NOMO-1 treated with DMSO at 0.1 percent for 48 hours (cell line): Measurements from ENCODE around the gene NECAB2.

Experiments
- DNase-seq: peaks from one replicate; lab custom pipeline; 2025; ENCODE audit not compliant: unreplicated experiment; lab: John Stamatoyannopoulos, UW

Gene NECAB2

GRCh38 chr16:83951544-83951943 lies 16.5 kb upstream of the NECAB2 start:
- no peak for DNase-seq

DNA sequence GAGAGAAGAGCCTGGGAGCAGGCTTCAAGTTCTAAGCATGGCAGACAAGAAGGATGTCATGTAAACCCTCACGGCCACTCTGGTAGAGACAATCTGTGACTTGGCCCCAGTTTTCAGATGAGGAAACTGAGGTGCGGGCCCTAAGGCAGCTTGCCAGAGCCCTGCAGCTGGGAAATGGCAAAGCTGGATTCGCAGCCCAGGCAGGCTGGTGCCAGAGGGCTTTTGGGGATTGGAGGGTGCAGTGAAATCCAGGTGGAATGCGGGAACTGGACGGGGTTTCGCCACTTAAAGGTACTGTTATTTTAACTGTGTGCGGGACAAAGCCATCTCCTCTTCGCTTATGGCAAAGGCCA lies 15.5 kb upstream of the NECAB2 start:
- DNase-seq, result no peak

DNA sequence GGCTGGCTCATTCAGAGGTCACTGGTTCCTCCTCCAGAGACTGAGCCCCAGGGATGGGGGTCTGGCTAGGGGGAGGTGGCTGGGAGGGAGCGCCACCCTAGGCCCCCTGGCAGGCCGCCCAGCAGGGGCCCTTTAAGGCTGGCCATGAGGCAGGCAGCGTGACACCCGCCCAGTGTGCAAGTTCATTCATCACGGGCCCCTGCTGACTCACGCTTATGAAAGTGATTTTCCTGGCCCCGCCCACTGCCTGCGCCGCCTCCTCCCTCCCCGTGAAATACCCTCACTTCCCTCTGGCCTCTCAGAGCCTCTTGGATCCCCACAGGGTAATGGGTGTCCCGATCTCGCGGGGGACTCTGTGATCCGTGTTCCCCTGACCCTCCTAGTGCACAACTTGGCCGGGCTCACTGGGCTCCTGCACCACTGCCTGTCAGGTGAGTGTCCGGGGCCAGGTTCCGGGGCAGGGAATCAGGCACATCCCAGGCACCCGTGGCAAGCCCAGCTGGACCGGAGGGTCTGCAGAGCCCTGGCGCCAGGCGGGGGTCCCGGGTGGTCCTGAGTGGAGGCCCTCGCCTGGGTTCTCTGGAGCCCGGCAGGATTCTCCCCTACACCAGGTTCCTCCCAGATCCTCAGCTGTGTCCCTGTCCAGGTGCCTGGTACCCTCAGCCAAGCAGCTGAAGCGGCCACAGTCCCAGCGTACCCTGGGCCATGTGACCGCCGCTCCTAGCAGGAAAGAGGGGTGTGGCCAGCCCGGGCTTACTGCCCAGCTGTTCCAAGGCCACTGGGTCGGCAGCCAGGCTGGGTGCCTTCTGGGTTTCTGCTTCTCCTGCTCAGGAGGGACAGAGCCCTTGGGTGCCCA lies 14.9 kb upstream of the NECAB2 start, which contains the start of gene OSGIN1:
Gene OSGIN1, plus strand, starts transcription at position 301 of the 856 bp plus-strand sequence. CDS start 4,432 bp downstream, outside the sequence.
- peak; percentile 87 for DNase-seq

DNA sequence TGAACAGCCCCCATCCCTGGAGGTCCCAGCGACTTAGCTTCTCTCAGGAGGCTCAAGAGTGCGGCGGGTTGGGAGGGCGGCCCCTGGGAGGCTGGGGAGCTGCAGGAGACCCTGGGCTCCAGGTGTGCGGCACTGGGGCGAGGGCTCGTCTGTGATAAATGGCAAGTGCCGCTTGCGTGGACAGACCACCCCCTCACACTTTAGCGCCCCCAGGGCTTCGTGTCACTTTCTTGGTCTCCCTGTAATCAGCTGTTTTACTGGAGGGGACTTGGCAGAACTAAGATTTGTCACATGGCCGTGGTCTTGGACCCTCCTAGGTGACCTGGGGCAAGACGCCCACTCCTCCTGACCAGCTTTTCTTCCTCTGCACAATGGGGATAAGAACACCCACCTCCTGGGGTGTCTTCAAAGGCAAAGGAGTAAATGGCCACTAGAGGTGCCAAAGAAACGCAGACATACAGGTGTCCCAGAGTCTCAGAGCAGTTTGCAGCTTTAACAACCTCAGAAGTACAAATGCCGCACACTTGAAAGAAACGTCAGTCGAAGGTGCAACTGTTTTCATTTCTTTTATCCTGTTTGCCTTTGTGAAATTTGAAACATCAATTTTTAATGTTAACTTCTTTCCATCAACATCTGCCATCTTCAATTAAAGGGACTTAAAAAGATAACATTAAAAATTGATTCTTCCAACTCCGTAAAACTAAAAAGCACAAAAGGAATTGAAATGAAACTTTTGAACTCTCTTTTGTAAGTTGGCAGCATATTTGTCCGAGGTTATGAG lies 14.1 kb upstream of the NECAB2 start:
- peak; percentile 61 for DNase-seq

DNA sequence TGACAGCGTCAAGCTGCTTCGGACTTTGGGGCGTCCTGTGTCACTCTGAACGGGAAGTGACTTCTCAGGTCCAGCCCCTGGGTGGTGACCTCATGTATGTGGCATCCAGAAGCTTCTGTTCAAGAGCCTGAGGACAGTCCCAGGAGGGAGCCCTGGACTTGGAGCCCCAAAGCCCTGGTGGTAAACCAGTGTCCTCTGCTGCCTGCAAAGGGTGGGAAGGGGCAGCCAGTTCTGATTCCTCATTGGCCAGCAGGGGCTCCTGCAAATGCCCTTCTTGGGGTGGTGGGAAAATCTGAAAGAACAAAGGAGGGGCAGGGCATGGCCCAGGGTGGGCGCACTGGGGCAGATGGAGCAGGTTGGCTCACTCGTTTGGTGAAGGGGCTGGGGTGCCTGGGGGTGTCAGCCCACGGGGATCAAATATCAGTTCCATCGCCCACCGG lies 13.4 kb upstream of the NECAB2 start:
- peak; percentile 40 for DNase-seq

GRCh38 chr16:83955218-83956130 lies 12.6 kb upstream of the NECAB2 start:
- no peak for DNase-seq

DNA sequence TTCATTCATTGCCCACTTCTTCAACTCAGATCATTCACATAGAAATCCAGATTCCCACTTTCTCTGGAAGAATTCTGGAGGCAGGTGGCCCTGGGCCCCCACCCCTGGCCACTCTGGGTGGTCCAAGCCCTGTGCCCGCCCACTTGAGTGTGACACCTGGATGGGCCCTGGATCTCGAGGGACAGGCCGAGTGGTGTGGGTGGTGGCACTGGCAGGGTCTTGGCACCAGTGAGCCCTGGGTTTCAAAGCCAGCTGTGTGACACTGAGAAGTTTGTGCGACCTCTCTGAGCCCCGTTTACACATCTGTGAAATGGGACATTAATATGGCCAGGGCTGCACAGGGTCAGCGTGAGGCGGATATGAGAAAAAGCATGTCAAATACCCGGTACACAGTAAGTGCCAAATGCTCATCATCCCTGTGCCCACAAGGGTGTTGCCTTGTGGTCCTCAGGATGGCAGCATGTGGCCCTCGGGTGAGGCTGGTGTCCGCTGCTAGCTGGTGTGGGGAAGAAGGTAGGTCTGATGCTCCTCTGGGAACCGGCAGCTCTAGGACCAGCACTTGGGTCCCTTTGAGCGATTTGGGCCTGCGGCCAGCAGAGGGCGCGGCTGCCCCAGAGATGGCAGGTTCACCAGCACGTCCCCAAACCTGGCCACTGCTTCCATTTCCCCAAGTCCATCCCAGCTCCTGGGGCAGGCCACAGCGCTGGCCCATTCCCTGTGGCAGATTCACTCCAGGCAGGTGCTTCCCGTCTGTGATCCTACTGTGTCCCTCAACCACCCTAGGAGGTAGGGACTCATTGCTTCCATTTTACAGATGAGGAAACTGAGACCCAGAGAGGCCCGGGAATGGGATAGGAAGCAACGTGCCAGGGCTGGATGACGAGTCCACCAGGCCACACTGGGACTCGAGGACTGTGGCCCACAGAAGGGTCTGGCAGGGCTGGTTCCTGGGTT lies 11.4 kb upstream of the NECAB2 start:
- peak; percentile 62 for DNase-seq

DNA sequence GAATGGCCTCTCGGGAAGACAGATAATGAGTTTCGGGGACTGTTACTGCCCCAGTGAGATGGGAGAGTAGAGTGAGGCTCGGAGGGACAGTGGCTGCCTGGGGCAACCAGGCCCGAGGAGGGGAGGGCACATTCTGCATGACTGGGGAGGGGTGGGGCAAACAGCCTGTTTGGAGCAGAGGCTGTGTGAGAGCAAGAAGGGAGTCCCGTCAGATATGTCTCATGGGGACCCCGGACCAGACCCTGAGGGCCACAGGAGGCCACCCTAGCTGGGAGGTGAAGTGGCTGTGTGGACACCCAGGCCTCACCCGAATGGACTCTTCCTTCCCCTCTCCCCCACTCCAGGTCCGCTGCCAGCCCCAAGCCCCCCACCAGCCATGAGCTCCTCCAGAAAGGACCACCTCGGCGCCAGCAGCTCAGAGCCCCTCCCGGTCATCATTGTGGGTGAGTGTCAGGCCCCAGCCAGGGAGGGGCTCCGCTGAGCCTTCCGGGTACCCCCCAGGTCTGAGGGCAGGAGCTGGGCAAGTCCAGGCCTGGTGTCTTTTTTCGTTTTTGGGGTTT lies 10.7 kb upstream of the NECAB2 start:
- DNase-seq, result no peak

DNA sequence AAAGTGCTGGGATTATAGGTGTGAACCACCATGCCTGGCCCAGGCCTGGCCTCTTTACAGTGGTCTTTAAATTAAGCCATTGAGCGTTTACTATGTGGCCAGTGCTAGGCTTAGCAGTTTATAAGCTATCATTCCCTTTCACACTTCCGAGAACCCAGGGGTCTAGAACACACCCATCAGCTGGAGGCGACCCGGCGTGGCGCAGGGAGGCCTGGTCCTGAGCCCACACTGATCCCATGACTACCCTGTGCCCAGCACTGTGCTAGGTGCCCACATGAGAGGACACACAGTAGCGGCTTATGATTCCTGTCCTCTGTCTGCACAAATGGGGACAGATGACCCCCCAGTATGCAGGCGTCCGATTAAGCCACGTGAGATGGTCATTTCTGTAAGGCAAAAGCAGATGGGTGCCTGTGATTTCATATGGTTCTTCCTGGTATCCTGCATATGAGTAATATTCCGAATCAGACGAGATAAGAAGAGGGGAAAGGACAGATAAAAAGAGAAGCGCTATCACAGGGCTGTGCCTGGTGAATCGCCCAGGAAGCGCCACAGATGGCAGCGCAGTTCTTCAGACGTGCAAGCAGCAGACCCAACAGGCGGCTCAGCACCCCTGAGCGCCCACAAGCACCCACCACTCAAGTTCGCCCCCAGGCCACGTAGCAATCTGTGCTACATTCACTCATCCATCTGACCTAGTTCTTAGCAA lies 9.8 kb upstream of the NECAB2 start:
- no peak for DNase-seq

GRCh38 chr16:83958846-83959565 lies 9.0 kb upstream of the NECAB2 start:
- DNase-seq, result no peak

GRCh38 chr16:83959656-83960434 lies 8.2 kb upstream of the NECAB2 start:
- no peak for DNase-seq

GRCh38 chr16:83960521-83961249 lies 7.4 kb upstream of the NECAB2 start:
- no peak for DNase-seq

DNA sequence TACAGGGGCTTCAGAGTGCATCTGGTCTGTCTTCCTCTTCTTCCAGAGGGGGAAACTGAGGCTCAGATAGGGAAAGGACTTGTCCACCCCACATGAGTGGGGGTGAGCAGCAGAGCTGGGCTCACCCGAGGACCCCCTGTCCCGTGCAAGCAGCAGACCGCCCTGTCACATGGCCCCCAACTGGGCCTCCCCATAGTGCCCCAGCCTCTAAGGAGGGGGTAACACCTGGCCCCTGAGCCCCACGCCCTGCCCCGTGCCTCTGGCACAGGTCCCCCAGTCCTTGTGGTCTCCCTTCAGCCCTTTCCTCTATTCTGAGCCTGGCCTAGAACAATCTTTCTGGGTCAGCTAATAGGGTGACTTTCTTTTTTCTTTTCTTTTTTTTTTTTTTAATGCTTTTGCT lies 6.5 kb upstream of the NECAB2 start:
- no peak for DNase-seq

DNA sequence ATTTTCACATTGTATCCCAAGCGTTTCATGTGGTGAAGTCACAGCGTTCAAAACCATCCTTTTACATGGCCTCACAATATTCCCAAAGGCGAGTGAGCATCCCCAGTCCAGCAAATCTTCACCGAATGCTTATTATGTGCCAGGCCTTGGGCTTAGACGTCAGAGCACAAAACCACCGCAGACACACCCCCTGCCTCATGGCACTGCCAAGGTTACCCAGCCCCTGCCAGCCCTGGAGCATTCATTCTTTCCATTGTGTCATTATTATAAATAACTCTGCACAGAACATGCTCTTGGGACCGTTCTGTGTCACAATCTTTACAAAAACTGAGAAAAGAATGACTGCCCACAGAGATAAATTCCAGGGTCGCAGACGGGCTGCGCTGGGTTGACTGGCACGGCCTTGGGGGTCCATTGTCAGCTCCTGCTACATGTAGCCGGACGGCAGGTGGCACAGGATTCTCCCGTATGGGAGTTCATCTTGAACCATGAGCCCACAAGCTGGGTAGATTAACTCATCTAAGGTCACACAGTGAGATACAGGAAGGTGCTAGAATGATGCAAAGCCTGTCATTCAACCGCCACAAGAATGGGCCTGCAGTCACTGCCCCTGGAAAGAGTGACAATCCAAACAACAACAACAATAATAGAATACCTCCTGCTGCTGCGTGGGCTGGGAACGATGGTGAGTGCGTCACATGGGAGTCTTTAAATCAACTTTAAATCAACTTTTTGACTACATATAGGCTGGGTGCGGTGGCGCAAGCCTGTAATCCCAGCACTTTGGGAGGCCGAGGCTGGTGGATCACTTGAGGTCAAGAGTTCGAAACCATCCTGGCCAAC lies 4.5 kb upstream of the NECAB2 start:
- no peak for DNase-seq

- no peak for DNase-seq
These were observed 3.2 kb upstream of the NECAB2 start for GRCh38 chr16:83964684-83965443.
